MCF 10A (cell line): Measurements from ENCODE around the gene ZNF391. TPM values are rescaled to one million over a fixed set of nuclear protein-coding genes. Genes with fewer than 3 reads are reported as not detected.
"Not testable (repeated sequence)": the region's sequence is repeated elsewhere in the genome, so short reads cannot be mapped to it uniquely, and the experiment has no call there.

ENCODE experiments used
- BruUV-seq: library from RNA; stranded (reverse); fragments of 400-500 nt; replicated peaks from 2 replicates; lab custom pipeline; 2021; lab: Mats Ljungman, UMichigan
- CTCF ChIA-PET: fragments of 300-600 bp; sonication (Branson Sonifier 250); formaldehyde crosslinking; extraction: SDS; loops from one replicate; lab custom pipeline; 2021; ENCODE audit warnings: antibody characterized with exemption, inconsistent platforms; lab: Yijun Ruan, JAX
- POLR2A ChIA-PET: fragments of 300-600, 350-650 bp; sonication (Branson Sonifier 250); formaldehyde crosslinking; extraction: SDS; loops from one replicate; lab custom pipeline; 2020; ENCODE audit warnings: antibody characterized with exemption, inconsistent platforms; lab: Yijun Ruan, JAX
- DNase-seq: peaks from one replicate; pipeline ENCODE4 v3.0.0-alpha.2; 2018; ENCODE audit not compliant: unreplicated experiment
- H3K27ac Mint-ChIP-seq: one replicate; pipeline ENCODE4 v1.8.0; 2022; ENCODE audit warnings: mild to moderate bottlenecking, low read depth, mixed read lengths; ENCODE audit not compliant: unreplicated experiment
- H3K27me3 Mint-ChIP-seq: one replicate; pipeline ENCODE4 v1.8.0; 2022; ENCODE audit warnings: mixed read lengths; ENCODE audit not compliant: insufficient read depth, unreplicated experiment
- H3K36me3 Mint-ChIP-seq: one replicate; pipeline ENCODE4 v1.8.0; 2022; ENCODE audit warnings: mild to moderate bottlenecking, moderate library complexity, mixed read lengths; ENCODE audit not compliant: insufficient read depth, unreplicated experiment
- H3K4me1 Mint-ChIP-seq: one replicate; pipeline ENCODE4 v1.8.0; 2022; ENCODE audit warnings: mixed read lengths; ENCODE audit not compliant: insufficient read depth, unreplicated experiment
- H3K4me3 Mint-ChIP-seq: one replicate; pipeline ENCODE4 v1.8.0; 2022; ENCODE audit warnings: mild to moderate bottlenecking, moderate library complexity, mixed read lengths; ENCODE audit not compliant: unreplicated experiment
- H3K9me3 Mint-ChIP-seq: one replicate; pipeline ENCODE4 v1.8.0; 2022; ENCODE audit warnings: mixed read lengths; ENCODE audit not compliant: unreplicated experiment
- CTCF ChIP-seq: fragments of 200-600 bp; IDR thresholded peaks from one replicate; pipeline ENCODE4 v1.8.0; 2022; ENCODE audit warnings: antibody characterized with exemption, mild to moderate bottlenecking; ENCODE audit not compliant: unreplicated experiment
- intact Hi-C: fragments of 100-400 bp; cut with micrococcal nuclease; formaldehyde crosslinking; loops from 2 replicates; pipeline ENCODE4 v1.14.1; 2022
- total RNA-seq: library from RNA; stranded (reverse); gene quantifications from 2 replicates; pipeline ENCODE4 v1.2.3, GENCODE V29; 2022

Gene ZNF391
- total RNA-seq, 1 experiment from 2014 or later, result 8.3 TPM

- Mint-ChIP-seq H3K4me3 (no peak overlapping the region), H3K27ac (no peak overlapping the region), H3K4me1 (no peaks in the 10 kb centered on the region), H3K27me3 (no peaks in the 10 kb centered on the region), H3K9me3 (peaks cover 17% of the 10 kb centered on the region), H3K36me3 (peaks cover 21% of the 10 kb centered on the region)
- no peak for DNase-seq
- POLR2A ChIA-PET, result no interaction called here
- no TSS peak for BruUV-seq
- CTCF ChIA-PET, result interaction anchor here (0.6 kb wide), 1 partner anchor 337 kb away, joined by 4 read pairs; no protein-coding TSS in a partner anchor
- intact Hi-C loops, result no loop called here
- TF ChIP-seq CTCF, result no peak
These were observed 20.4 kb upstream of the ZNF391 start for GRCh38 chr6:27368202-27368601.

GRCh38 chr6:27370391-27370790, 18.2 kb upstream of the ZNF391 start:
- ChIA-PET POLR2A (no interaction called here), CTCF (interaction anchor here (0.6 to 0.7 kb wide), 2 partner anchors 239 to 395 kb away, joined by 3 read pairs; no protein-coding TSS in a partner anchor)
- no peak overlapping the region for H3K4me3 Mint-ChIP-seq
- H3K27ac Mint-ChIP-seq, result no peak overlapping the region
- no peak for TF ChIP-seq CTCF
- no TSS peak for BruUV-seq
- H3K36me3 Mint-ChIP-seq, result peaks cover 22% of the 10 kb centered on the region
- peaks cover 16% of the 10 kb centered on the region for H3K9me3 Mint-ChIP-seq
- intact Hi-C loops, result no loop called here
- DNase-seq, result no peak
- H3K4me1 Mint-ChIP-seq, result peaks cover 11% of the 10 kb centered on the region
- H3K27me3 Mint-ChIP-seq, result no peaks in the 10 kb centered on the region

GRCh38 chr6:27374824-27375612, 13.5 kb upstream of the ZNF391 start:
- Mint-ChIP-seq H3K4me1 (peaks cover 11% of the 10 kb centered on the region), H3K9me3 (no peaks in the 10 kb centered on the region), H3K4me3 (peak overlapping the region; percentile 80), H3K36me3 (peaks cover 6% of the 10 kb centered on the region), H3K27me3 (no peaks in the 10 kb centered on the region), H3K27ac (peak overlapping the region; percentile 36)
- DNase-seq, result peak; percentile 92
- CTCF ChIA-PET, result interaction anchor here (0.6 to 1.0 kb wide), 5 partner anchors 14 to 381 kb away, joined by 3 to 4 read pairs (median 3); no protein-coding TSS in a partner anchor
- intact Hi-C loops, result no loop called here
- no peak for TF ChIP-seq CTCF
- no TSS peak for BruUV-seq
- POLR2A ChIA-PET, result interaction anchor here (0.6 to 2.5 kb wide), 12 partner anchors 13 to 1354 kb away, joined by 3 to 13 read pairs (median 4); partner anchors contain the start of genes ZNF184 and ZNF391

- no peaks in the 10 kb centered on the region for H3K27me3 Mint-ChIP-seq
- TF ChIP-seq CTCF, result no peak
- CTCF ChIA-PET, result interaction anchor here (0.7 kb wide), 1 partner anchor 381 kb away, joined by 3 read pairs; no protein-coding TSS in a partner anchor
- no TSS peak for BruUV-seq
- POLR2A ChIA-PET, result interaction anchor here (0.6 to 1.9 kb wide), 3 partner anchors 15 to 127 kb away, joined by 4 to 10 read pairs (median 4); no protein-coding TSS in a partner anchor
- no peaks in the 10 kb centered on the region for H3K9me3 Mint-ChIP-seq
- H3K36me3 Mint-ChIP-seq, result peaks cover 6% of the 10 kb centered on the region
- peak overlapping the region; percentile 36 for H3K27ac Mint-ChIP-seq
- peak; percentile 47 for DNase-seq
- H3K4me1 Mint-ChIP-seq, result peaks cover 11% of the 10 kb centered on the region
- H3K4me3 Mint-ChIP-seq, result peak overlapping the region; percentile 80
- intact Hi-C loops, result no loop called here
These were observed 12.9 kb upstream of the ZNF391 start for GRCh38 chr6:27375613-27376079.

GRCh38 chr6:27378406-27378805, 10.2 kb upstream of the ZNF391 start:
- POLR2A ChIA-PET, CTCF ChIA-PET, H3K4me3 Mint-ChIP-seq, H3K27ac Mint-ChIP-seq, DNase-seq, BruUV-seq, H3K27me3 Mint-ChIP-seq, H3K36me3 Mint-ChIP-seq, intact Hi-C loops: not testable (repeated sequence)
- H3K9me3 Mint-ChIP-seq, result peaks cover 15% of the 10 kb centered on the region
- H3K4me1 Mint-ChIP-seq, result peaks cover 11% of the 10 kb centered on the region

- DNase-seq, CTCF ChIA-PET, H3K4me3 Mint-ChIP-seq, H3K27ac Mint-ChIP-seq, H3K27me3 Mint-ChIP-seq, BruUV-seq, H3K36me3 Mint-ChIP-seq, H3K4me1 Mint-ChIP-seq, POLR2A ChIA-PET, intact Hi-C loops: not testable (repeated sequence)
- peaks cover 20% of the 10 kb centered on the region for H3K9me3 Mint-ChIP-seq
These were observed 7.6 kb upstream of the ZNF391 start for GRCh38 chr6:27381001-27381400.
